Ovary (tissue), 9 donors: ENCODE measurements around the gene CDCP1. TPM values are rescaled to one million over a fixed set of nuclear protein-coding genes. Genes with fewer than 3 reads are reported as not detected.

Source experiments
- DNase-seq, 5 donors: peaks; one replicate each; pipeline ENCODE4 v3.0.0-alpha.2; 2019 to 2020
- H3K27ac ChIP-seq, 2 donors: fragments of 200-600 bp; one replicate each; pipeline versions ENCODE4 v1.5.1 to v1.8.0; 2019 to 2022
- H3K27me3 ChIP-seq: fragments of 200-600 bp; one replicate; pipeline ENCODE4 v1.8.0; 2022
- H3K36me3 ChIP-seq: fragments of 200-600 bp; sonication (generic); one replicate; pipeline ENCODE4 v1.5.1; 2019
- H3K4me1 ChIP-seq: one replicate; pipeline ENCODE4 v1.8.1; 2013; ENCODE audit warnings: mild to moderate bottlenecking, moderate library complexity; ENCODE audit not compliant: insufficient read depth
- H3K4me3 ChIP-seq: fragments of 200-600 bp; sonication (generic); one replicate; pipeline ENCODE4 v1.5.1; 2017
- H3K9me3 ChIP-seq, 2 donors: fragments of 200-600 bp in 1 of 2; sonication (generic) in 1 of 2; one replicate each; pipeline versions ENCODE4 v1.5.1 to v1.8.1; 2013 to 2019; ENCODE audit warnings: mild to moderate bottlenecking in 1 of 2, moderate library complexity in 1 of 2
- EP300 ChIP-seq: sonication (generic); formaldehyde crosslinking; IDR thresholded peaks from one replicate; pipeline ENCODE4 v1.6.1; 2017; ENCODE audit warnings: antibody characterized with exemption
- POLR2A ChIP-seq: fragments of 450-650 bp; IDR thresholded peaks from one replicate; pipeline ENCODE4 v1.6.1; 2017; ENCODE audit warnings: antibody characterized with exemption, mild to moderate bottlenecking, moderate library complexity
- WGBS, 3 donors: extraction: QIAGEN DNeasy Blood & Tissue Kit in 1 of 3; methylation state at CpG; one replicate each; pipeline versions ENCODE4 v1.1.5 to v1.1.7; 2013 to 2017; 5-methylcytosine and 5-hydroxymethylcytosine counted together
- intact Hi-C, 4 donors: fragments of 100-400 bp; cut with DNase I; formaldehyde crosslinking; loops; one replicate each; pipeline versions ENCODE4 v1.11.0 to v1.15.1; 2022 to 2023
- polyA plus RNA-seq, 2 donors: library from polyadenylated mRNA; stranded (reverse); fragments of 200-250 nt in 1 of 2; fragments of 350-450 nt in 1 of 2; fragmentation: Illumina TruSeq in 1 of 2; extraction: RNeasy Lipid Tissue Mini Kit (QIAGEN cat#74804) in 1 of 2; gene quantifications; one replicate each; pipeline ENCODE4 v1.2.3, GENCODE V29; 2013 to 2014
- total RNA-seq, 7 donors: library from RNA; depleted of rRNA in 2 of 7; stranded (reverse); fragments of >200 nt in 2 of 7; fragmentation: NEBNext Ultra II Directional in 3 of 7; extraction: Animal tissue kit (Norgen Biotek cat#: 25700) in 3 of 7; gene quantifications; one replicate each; pipeline versions ENCODE4 v1.1.0 to v1.2.4, GENCODE V29; 2016 to 2023
- TF ChIP-seq, protein P1 (sequence below), 3 donors: fragments of 450-650 bp in 2 of 3; fragments of 200-600 bp in 1 of 3; IDR thresholded peaks; one replicate each; pipeline versions ENCODE4 v1.5.1 to v1.8.0; 2016 to 2022; ENCODE audit warnings: antibody characterized with exemption in 3 of 3, mild to moderate bottlenecking in 1 of 3
- donor health status: DM: no; HTN: no; CAD: no; lungs with moderate emphysema.
- donor health status: DM: no; HTN: no; CAD: no.
- donor health status: Bipolar disorder and iron deficiency.
- donor health status: DM: yes; HTN: yes; CAD: no.
- donor health status: DM: no; HTN: no; CAD: no.
- donor health status: DM: yes; HTN: yes; CAD: no.

The CDCP1 gene
- total and polyA plus RNA-seq, 9 donors = 0.12 to 14.4 (median 1.7) TPM

DNA sequence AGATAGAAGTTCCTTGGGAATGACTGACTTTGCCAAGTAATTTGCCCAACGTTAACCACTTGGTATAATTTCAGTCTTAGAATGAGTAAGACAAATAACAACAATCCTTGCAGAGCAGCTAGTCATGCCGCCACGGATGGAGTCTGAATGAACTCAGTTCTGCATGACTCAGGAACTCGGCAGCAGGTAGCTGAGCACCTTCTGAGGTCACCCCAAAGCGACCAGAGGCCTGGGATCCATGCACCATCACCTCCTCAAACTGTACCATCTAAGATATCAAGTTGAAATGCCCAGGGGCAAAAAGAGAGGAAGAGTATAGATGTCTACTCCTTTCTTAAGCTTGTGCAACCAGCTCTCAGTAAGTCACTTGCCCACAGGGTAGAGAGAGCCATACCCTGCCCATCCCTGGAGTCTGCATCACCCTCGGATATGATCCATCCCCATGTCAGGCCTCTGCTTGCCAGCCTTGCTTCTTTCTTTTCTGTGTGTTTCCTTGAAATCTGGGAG lies 8.5 kb upstream of the CDCP1 start:
- intact Hi-C loops = no loop called here
- WGBS, 3 donors = 76 to 82% (median 81%) methylated on average over 6 of the region's 6 CpGs
- Histone ChIP-seq H3K9me3 (no peaks in the 10 kb centered on the region), H3K36me3 (no peaks in the 10 kb centered on the region), H3K4me3 (no peak overlapping the region), H3K27me3 (no peaks in the 10 kb centered on the region), H3K27ac (no peak overlapping the region), H3K4me1 (no peaks in the 10 kb centered on the region)
- no peak for DNase-seq
- TF ChIP-seq POLR2A (no peak), EP300 (no peak)
- TF ChIP-seq, protein P1, sequence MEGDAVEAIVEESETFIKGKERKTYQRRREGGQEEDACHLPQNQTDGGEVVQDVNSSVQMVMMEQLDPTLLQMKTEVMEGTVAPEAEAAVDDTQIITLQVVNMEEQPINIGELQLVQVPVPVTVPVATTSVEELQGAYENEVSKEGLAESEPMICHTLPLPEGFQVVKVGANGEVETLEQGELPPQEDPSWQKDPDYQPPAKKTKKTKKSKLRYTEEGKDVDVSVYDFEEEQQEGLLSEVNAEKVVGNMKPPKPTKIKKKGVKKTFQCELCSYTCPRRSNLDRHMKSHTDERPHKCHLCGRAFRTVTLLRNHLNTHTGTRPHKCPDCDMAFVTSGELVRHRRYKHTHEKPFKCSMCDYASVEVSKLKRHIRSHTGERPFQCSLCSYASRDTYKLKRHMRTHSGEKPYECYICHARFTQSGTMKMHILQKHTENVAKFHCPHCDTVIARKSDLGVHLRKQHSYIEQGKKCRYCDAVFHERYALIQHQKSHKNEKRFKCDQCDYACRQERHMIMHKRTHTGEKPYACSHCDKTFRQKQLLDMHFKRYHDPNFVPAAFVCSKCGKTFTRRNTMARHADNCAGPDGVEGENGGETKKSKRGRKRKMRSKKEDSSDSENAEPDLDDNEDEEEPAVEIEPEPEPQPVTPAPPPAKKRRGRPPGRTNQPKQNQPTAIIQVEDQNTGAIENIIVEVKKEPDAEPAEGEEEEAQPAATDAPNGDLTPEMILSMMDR (IDR thresholded peaks at IDR 0.05) = no peak

DNA sequence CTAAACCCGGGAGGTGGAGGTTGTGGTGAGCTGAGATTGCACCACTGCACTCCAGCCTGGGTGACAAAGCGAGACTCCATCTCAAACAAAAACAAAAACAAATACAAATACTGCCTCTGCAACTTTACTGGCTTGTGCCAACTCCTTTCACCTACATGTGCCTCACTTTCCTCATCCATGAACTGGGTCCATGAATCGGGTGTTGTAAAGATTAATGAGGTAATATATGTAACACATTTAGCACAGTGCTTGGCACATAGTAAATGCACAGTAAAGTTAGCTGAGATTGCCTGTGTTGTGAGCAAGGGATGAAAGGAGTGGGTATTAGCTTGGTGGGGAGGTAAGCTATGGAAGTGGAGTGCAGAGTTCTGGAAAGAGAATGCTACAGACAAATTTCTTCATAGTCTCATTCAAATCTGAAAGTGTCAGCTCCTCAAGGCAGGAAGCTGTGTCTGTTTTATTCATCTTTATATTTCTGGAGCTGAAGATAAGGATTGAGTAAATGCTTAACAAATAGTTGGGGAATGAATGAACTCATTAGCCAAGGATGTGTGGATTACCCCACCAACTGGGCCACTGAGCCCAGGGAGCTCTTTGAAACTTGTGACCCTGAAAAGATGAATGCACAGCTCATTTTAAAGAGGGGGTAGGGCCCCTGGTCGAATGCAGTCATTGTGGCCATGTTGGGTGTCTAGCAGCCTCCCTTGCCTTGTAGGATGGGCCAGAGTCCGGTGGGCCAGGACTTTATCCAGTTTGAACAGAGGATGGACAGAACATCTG lies 7.7 kb upstream of the CDCP1 start:
- no peak overlapping the region for H3K27ac ChIP-seq
- no peaks in the 10 kb centered on the region for H3K9me3 ChIP-seq
- no peaks in the 10 kb centered on the region for H3K36me3 ChIP-seq
- H3K4me1 ChIP-seq = no peaks in the 10 kb centered on the region
- no peak overlapping the region for H3K4me3 ChIP-seq
- DNase-seq = no peak
- TF ChIP-seq POLR2A (no peak), EP300 (no peak)
- TF ChIP-seq, protein P1 (IDR thresholded peaks at IDR 0.05) = no peak
- no peaks in the 10 kb centered on the region for H3K27me3 ChIP-seq
- 54 to 64% (median 56%) methylated on average over 5 of the region's 5 CpGs for WGBS, 3 donors
- intact Hi-C loops = no loop called here

DNA sequence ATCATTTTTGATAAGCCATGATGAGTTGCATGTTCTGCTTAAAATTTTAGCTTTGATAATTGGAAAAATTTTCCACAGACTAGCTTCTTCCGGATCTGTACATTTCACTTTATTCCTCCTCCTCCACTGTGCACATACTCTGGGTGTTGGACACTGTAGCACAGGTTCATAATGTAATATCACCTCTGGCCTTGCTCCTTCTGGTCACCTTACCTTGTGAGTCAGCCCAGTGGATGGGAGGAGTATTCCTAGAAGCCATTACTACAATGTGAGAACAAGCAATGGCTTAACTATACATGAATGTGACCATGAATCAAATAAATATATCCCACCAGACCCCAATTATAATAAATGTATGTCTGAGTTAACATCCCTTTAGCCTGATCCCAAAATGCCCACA lies 6.1 kb upstream of the CDCP1 start:
- 34 to 92% (median 89%) methylated on average over 1 of the region's 1 CpG for whole genome bisulfite sequencing, 3 donors
- intact Hi-C loops = no loop called here
- Histone ChIP-seq H3K4me1 (no peaks in the 10 kb centered on the region), H3K27ac (no peak overlapping the region), H3K9me3 (no peaks in the 10 kb centered on the region), H3K4me3 (no peak overlapping the region), H3K27me3 (no peaks in the 10 kb centered on the region), H3K36me3 (no peaks in the 10 kb centered on the region)
- DNase-seq = no peak
- TF ChIP-seq EP300 = no peak
- TF ChIP-seq POLR2A = no peak
- TF ChIP-seq, protein P1 (IDR thresholded peaks at IDR 0.05) = no peak

- Histone ChIP-seq H3K4me3 (no peak overlapping the region), H3K36me3 (no peaks in the 10 kb centered on the region), H3K4me1 (no peaks in the 10 kb centered on the region), H3K27ac (no peak overlapping the region), H3K9me3 (no peaks in the 10 kb centered on the region), H3K27me3 (no peaks in the 10 kb centered on the region)
- no peak for DNase-seq
- no peak for TF ChIP-seq POLR2A
- TF ChIP-seq EP300 = no peak
- TF ChIP-seq, protein P1 (IDR thresholded peaks at IDR 0.05) = no peak
- intact Hi-C loops = no loop called here
- WGBS, 3 donors = 49 to 74% (median 70%) methylated on average over 2 of the region's 2 CpGs
These were observed 4.9 kb upstream of the CDCP1 start for GRCh38 chr3:45151100-45151499.
